HG02852 (cell line): ENCODE data around the gene CCR5AS.
"Not testable (repeated sequence)": the region's sequence is repeated elsewhere in the genome, so short reads cannot be mapped to it uniquely, and the experiment has no call there.

ENCODE experiments used
- ATAC-seq: cut with Tn5 transposase; IDR thresholded peaks from one replicate; pipeline ENCODE4 v1.9.1; 2021; ENCODE audit warnings: mild to moderate bottlenecking, moderate library complexity; ENCODE audit not compliant: unreplicated experiment

CCR5AS gene

GRCh38 chr3:46429671-46430070, 22.8 kb upstream of the CCR5AS start:
- ATAC-seq, result no peak

- no peak for ATAC-seq
These were observed 22.4 kb upstream of the CCR5AS start for GRCh38 chr3:46429250-46429649.

GRCh38 chr3:46427916-46428833, 21.3 kb upstream of the CCR5AS start:
- ATAC-seq, result no peak

- ATAC-seq, result not testable (repeated sequence)
These were observed 20.5 kb upstream of the CCR5AS start for GRCh38 chr3:46427404-46427803.

GRCh38 chr3:46426476-46426875, 19.6 kb upstream of the CCR5AS start:
- ATAC-seq, result not testable (repeated sequence)

- no peak for ATAC-seq
These were observed 16.7 kb upstream of the CCR5AS start for GRCh38 chr3:46423588-46423987.

- no peak for ATAC-seq
These were observed 15.8 kb upstream of the CCR5AS start for GRCh38 chr3:46422617-46423016.

- ATAC-seq, result no peak
These were observed 14.1 kb upstream of the CCR5AS start for GRCh38 chr3:46420931-46421330.

- no peak for ATAC-seq
These were observed 12.9 kb upstream of the CCR5AS start for GRCh38 chr3:46419816-46420215.

- ATAC-seq, result no peak
These were observed 11.2 kb upstream of the CCR5AS start for GRCh38 chr3:46417841-46418611.

- no peak for ATAC-seq
These were observed 10.1 kb upstream of the CCR5AS start for GRCh38 chr3:46416811-46417510.

- ATAC-seq, result no peak
These were observed 9.4 kb upstream of the CCR5AS start for GRCh38 chr3:46416125-46416810.

GRCh38 chr3:46414739-46415138, 7.9 kb upstream of the CCR5AS start:
- no peak for ATAC-seq

- no peak for ATAC-seq
These were observed 7.1 kb upstream of the CCR5AS start for GRCh38 chr3:46413951-46414350.

GRCh38 chr3:46412786-46413298, 6.0 kb upstream of the CCR5AS start:
- ATAC-seq, result no peak

- no peak for ATAC-seq
These were observed 4.4 kb upstream of the CCR5AS start for GRCh38 chr3:46411271-46411670.

GRCh38 chr3:46410669-46411068, 3.8 kb upstream of the CCR5AS start:
- no peak for ATAC-seq

GRCh38 chr3:46409739-46410489, 3.0 kb upstream of the CCR5AS start:
- no peak for ATAC-seq

- ATAC-seq, result no peak
These were observed 2.0 kb upstream of the CCR5AS start for GRCh38 chr3:46408853-46409252.

GRCh38 chr3:46407970-46408369, 1.1 kb upstream of the CCR5AS start:
- ATAC-seq, result no peak
